Measurements from ENCODE around the gene TACC2. TPM values are rescaled to one million over a fixed set of nuclear protein-coding genes. Genes with fewer than 3 reads are reported as not detected.

The TACC2 gene
- polyA plus RNA-seq, 4 donors: 28.6 to 99.5 (median 77.2) TPM

DNA sequence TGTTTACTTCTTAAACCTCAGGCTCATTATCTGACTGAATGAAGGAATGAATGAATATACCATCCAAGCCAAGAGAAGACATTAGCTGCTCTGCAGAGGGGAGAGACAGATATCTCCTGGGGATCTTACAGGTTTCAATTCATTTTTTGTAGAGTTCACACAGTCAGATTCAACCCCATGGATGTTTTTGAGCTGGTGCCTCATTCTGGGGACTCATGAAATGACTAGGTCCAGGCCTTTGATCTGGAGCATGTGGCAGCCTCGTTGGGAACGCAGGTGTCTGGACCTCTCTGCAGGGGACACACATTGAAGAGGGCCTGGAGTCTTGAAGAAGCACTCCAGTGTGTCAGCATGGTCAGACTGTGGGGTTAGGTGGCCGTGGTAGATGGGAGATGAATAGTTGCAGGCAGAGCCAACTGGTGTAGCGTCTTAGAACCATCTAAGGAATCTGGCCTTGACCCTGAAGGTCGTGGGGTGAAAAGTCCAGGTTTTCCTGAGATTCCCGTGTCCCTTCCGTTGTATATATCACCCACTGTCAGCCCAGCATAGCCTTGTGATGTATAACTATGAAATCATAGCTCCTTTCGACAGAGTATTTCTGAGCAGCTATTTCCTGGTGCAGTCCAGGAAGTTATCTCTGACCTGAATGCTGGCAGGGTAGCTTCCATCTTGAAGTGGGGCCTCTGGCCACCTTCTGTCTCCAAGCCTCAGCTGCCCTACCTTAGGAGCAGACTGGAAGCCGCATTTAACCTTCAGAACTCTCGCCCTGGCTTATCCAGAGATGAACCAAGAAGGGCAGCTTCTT is 304.4 kb downstream of the TACC2 start:
- H3K4me1 ChIP-seq (ENCODE audit: control insufficient read depth in 3 of 3, insufficient read depth in 2 of 3, low read depth in 1 of 3, low read length in 2 of 3): peaks cover 0 to 7% (median 0%) of the 10 kb centered on the region in 3 donors
- no peaks in the 10 kb centered on the region for H3K27me3 ChIP-seq (ENCODE audit: control insufficient read depth in 3 of 3, insufficient read depth in 3 of 3, low read length in 3 of 3)
- no peaks in the 10 kb centered on the region for H3K36me3 ChIP-seq (ENCODE audit: control insufficient read depth in 3 of 3, insufficient read depth in 2 of 3, low read depth in 1 of 3, low read length in 3 of 3)
- 69 to 73% (median 73%) methylated on average over 10 of the region's 10 CpGs for WGBS, 3 donors
- DNase-seq: peak; percentile 16 to 54
- FAIRE-seq: no peak
- H3K27ac ChIP-seq (ENCODE audit: low read depth in 1 of 3, low read length in 2 of 3): no peak overlapping the region
- H3K9me3 ChIP-seq (ENCODE audit: control insufficient read depth in 2 of 2, insufficient read depth in 1 of 2, low read depth in 1 of 2, low read length in 1 of 2): no peaks in the 10 kb centered on the region
- no peak overlapping the region for H3K4me3 ChIP-seq (ENCODE audit: low read depth in 1 of 3, low read length in 3 of 3)

DNA sequence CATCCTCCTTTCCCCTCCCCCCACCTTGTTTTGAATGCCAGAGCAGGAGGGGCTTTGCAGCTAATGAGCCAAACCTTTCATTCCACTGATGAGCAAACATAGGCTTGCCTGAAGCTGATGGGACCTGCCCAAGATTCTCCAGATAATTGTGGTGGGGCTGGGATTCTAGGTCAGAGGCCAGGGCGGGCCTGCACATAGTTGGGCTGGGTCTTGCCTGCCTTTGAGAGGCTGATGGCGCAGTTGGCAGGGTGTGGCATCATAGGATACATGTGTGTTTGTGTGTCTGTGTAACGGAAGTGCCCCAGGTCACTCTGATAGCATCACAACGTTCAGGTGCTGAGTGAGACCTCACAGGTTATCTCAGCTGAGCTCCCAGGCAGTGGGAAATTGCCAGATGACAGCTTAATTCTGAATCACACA is 305.0 kb downstream of the TACC2 start:
- H3K36me3 ChIP-seq (ENCODE audit: control insufficient read depth in 3 of 3, insufficient read depth in 2 of 3, low read depth in 1 of 3, low read length in 3 of 3): no peaks in the 10 kb centered on the region
- peaks cover 0 to 8% (median 0%) of the 10 kb centered on the region in 3 donors for H3K4me1 ChIP-seq (ENCODE audit: control insufficient read depth in 3 of 3, insufficient read depth in 2 of 3, low read depth in 1 of 3, low read length in 2 of 3)
- no peaks in the 10 kb centered on the region for H3K27me3 ChIP-seq (ENCODE audit: control insufficient read depth in 3 of 3, insufficient read depth in 3 of 3, low read length in 3 of 3)
- no peaks in the 10 kb centered on the region for H3K9me3 ChIP-seq (ENCODE audit: control insufficient read depth in 2 of 2, insufficient read depth in 1 of 2, low read depth in 1 of 2, low read length in 1 of 2)
- DNase-seq: peak; percentile 41 to 66
- no peak overlapping the region for H3K4me3 ChIP-seq (ENCODE audit: low read depth in 1 of 3, low read length in 3 of 3)
- H3K27ac ChIP-seq (ENCODE audit: low read depth in 1 of 3, low read length in 2 of 3): no peak overlapping the region
- no peak for FAIRE-seq
- 37 to 67% (median 43%) methylated on average over 4 of the region's 4 CpGs for WGBS, 3 donors

DNA sequence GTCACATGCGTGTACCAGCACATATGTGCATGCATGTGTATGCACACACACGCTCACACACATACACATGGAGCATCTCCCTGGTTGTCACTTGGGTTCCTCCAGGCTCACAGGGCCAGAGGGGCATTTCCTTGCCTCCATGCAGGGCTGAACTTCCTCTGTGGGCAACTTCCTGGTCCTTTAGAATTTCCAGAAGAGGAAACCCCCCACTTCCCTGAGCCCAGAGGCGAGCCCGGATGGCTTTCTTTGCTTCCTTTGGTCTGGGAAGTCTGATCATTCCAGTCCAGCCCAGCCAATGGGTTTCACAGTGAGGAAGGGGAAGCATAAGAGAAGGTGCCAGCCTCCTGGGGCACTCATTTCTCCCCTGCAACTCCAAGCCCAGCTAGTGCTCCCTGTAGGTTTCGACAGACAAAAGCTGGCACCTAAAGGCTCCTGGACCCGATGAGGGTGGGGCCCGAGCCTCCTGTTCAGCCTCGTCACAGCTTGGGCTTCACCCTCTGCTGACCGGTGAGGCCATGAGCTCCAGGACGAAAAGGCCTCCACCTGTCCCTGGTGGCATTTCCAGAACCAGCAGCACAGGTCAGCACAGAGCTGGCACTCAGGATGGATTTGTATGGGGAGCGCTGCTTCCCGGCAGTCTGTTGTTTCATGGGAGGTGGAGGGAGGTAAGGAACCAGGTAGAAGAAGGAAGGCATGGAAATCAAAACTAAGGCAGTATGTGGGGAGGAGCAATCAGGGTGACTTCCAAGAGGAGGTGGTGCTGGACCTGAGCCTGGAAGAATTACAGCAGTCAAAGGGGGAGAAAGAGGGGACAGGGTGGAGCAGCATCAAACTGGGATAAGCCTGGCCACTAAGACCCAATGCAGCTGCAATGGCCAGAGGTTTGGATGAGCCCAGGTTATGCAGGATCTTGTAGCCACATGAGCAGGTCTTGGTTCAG is 305.8 kb downstream of the TACC2 start:
- Histone ChIP-seq H3K9me3 (ENCODE audit: control insufficient read depth in 2 of 2, insufficient read depth in 1 of 2, low read depth in 1 of 2, low read length in 1 of 2) (no peaks in the 10 kb centered on the region), H3K4me1 (ENCODE audit: control insufficient read depth in 3 of 3, insufficient read depth in 2 of 3, low read depth in 1 of 3, low read length in 2 of 3) (peaks cover 0 to 11% (median 0%) of the 10 kb centered on the region in 3 donors), H3K27ac (ENCODE audit: low read depth in 1 of 3, low read length in 2 of 3) (no peak overlapping the region), H3K27me3 (ENCODE audit: control insufficient read depth in 3 of 3, insufficient read depth in 3 of 3, low read length in 3 of 3) (no peaks in the 10 kb centered on the region), H3K36me3 (ENCODE audit: control insufficient read depth in 3 of 3, insufficient read depth in 2 of 3, low read depth in 1 of 3, low read length in 3 of 3) (no peaks in the 10 kb centered on the region), H3K4me3 (ENCODE audit: low read depth in 1 of 3, low read length in 3 of 3) (no peak overlapping the region)
- no peak for FAIRE-seq
- WGBS, 3 donors: 88 to 94% (median 89%) methylated on average over 12 of the region's 12 CpGs
- no peak for DNase-seq

DNA sequence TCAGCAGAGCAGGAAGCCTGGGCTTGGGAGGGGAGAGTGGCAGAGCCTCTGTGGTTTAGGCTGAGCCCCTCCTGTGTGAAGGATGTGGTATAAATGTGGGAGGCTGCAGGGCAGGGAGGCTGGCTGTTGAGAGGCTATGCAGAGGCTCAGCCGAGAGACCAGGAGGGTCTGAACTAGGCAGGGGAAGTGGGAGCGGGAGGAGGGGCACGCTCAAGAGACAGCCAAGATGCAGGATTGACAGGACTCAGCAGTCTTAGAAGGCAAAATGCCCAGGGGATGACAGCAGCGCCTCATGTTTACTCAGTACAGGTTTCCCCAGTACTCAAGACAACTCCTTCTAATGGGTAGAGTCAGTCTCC is 306.5 kb downstream of the TACC2 start:
- H3K36me3 ChIP-seq (ENCODE audit: control insufficient read depth in 3 of 3, insufficient read depth in 2 of 3, low read depth in 1 of 3, low read length in 3 of 3): no peaks in the 10 kb centered on the region
- FAIRE-seq (no peak), DNase-seq (no peak)
- H3K27me3 ChIP-seq (ENCODE audit: control insufficient read depth in 3 of 3, insufficient read depth in 3 of 3, low read length in 3 of 3): no peaks in the 10 kb centered on the region
- H3K4me1 ChIP-seq (ENCODE audit: control insufficient read depth in 3 of 3, insufficient read depth in 2 of 3, low read depth in 1 of 3, low read length in 2 of 3): peaks cover 0 to 11% (median 0%) of the 10 kb centered on the region in 3 donors
- no peak overlapping the region for H3K4me3 ChIP-seq (ENCODE audit: low read depth in 1 of 3, low read length in 3 of 3)
- no peak overlapping the region for H3K27ac ChIP-seq (ENCODE audit: low read depth in 1 of 3, low read length in 2 of 3)
- 87 to 89% (median 89%) methylated on average over 4 of the region's 4 CpGs for WGBS, 3 donors
- no peaks in the 10 kb centered on the region for H3K9me3 ChIP-seq (ENCODE audit: control insufficient read depth in 2 of 2, insufficient read depth in 1 of 2, low read depth in 1 of 2, low read length in 1 of 2)

DNA sequence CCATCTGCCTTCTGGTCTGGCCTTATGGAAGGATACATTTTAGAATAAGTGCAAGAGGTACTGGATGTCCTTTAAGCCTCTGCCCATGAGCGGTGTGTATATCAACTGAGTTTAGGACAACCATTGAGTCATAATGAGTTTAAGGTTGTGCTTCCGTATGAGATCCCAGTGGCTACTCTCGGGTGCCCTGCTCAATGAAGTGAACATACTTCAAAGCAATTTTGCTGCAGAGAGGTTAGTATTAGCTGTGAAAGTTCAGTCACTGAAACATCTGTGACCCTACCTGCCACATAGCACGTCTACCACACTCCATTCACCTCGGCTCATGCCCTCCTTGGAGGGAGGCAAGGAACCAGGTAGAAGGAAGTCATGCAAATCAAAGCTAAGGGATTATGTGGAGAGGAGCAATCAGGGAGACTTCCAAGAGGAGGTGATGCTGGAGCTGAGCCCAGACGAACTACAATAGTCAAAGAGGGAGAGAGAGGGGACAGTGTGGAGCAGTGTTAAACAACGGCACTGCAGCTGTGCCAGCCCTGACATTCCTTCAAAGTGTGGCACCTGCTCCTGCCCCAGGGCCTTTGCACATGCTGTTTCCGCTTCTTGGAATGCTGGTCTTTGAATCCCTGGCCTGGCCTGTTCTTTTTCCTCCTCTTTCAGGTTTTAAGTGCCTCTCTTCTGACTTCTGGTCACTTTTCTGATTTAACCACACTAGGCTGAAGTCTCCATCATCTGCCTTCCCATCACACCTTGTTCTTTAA is 307.6 kb downstream of the TACC2 start:
- H3K27me3 ChIP-seq (ENCODE audit: control insufficient read depth in 3 of 3, insufficient read depth in 3 of 3, low read length in 3 of 3): no peaks in the 10 kb centered on the region
- no peak for FAIRE-seq

DNA sequence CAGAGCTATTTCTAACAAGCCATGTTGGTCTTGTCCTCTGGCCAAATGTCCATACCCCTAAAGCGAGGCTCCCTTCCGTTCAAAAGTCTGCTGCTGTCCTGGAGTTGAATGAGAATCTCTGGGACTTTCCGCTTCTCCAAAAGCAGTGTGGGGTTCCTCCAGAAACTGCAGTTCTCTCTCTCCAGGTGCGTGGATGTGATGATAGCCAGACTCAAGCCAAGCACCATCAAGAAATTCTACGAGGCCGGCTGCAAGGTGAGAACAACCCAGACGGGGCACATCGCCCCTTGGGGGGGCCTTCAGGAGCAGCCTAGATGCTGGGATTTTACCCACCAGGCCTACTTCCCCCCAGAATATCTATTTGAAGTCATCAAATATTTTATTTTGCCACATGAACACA is 308.6 kb downstream of the TACC2 start:
- Histone ChIP-seq H3K9me3 (ENCODE audit: control insufficient read depth in 2 of 2, insufficient read depth in 1 of 2, low read depth in 1 of 2, low read length in 1 of 2) (no peaks in the 10 kb centered on the region), H3K4me1 (ENCODE audit: control insufficient read depth in 3 of 3, insufficient read depth in 2 of 3, low read depth in 1 of 3, low read length in 2 of 3) (peaks cover 0 to 23% (median 0%) of the 10 kb centered on the region in 3 donors), H3K4me3 (ENCODE audit: low read depth in 1 of 3, low read length in 3 of 3) (no peak overlapping the region), H3K36me3 (ENCODE audit: control insufficient read depth in 3 of 3, insufficient read depth in 2 of 3, low read depth in 1 of 3, low read length in 3 of 3) (no peaks in the 10 kb centered on the region), H3K27me3 (ENCODE audit: control insufficient read depth in 3 of 3, insufficient read depth in 3 of 3, low read length in 3 of 3) (no peaks in the 10 kb centered on the region), H3K27ac (ENCODE audit: low read depth in 1 of 3, low read length in 2 of 3) (no peak overlapping the region)
- 79 to 90% (median 86%) methylated on average over 8 of the region's 8 CpGs for WGBS, 3 donors
- FAIRE-seq (no peak), DNase-seq (no peak)

More for the DNA sequence above, 307.6 kb downstream of the TACC2 start:
- DNase-seq: no peak
- WGBS, 3 donors: 81 to 86% (median 83%) methylated on average over 7 to 8 of the region's 8 CpGs
- H3K36me3 ChIP-seq (ENCODE audit: control insufficient read depth in 3 of 3, insufficient read depth in 2 of 3, low read depth in 1 of 3, low read length in 3 of 3): no peaks in the 10 kb centered on the region
- H3K4me3 ChIP-seq (ENCODE audit: low read depth in 1 of 3, low read length in 3 of 3): no peak overlapping the region
- no peak overlapping the region for H3K27ac ChIP-seq (ENCODE audit: low read depth in 1 of 3, low read length in 2 of 3)
- H3K4me1 ChIP-seq (ENCODE audit: control insufficient read depth in 3 of 3, insufficient read depth in 2 of 3, low read depth in 1 of 3, low read length in 2 of 3): peaks cover 0 to 19% (median 0%) of the 10 kb centered on the region in 3 donors
- H3K9me3 ChIP-seq (ENCODE audit: control insufficient read depth in 2 of 2, insufficient read depth in 1 of 2, low read depth in 1 of 2, low read length in 1 of 2): no peaks in the 10 kb centered on the region

DNA sequence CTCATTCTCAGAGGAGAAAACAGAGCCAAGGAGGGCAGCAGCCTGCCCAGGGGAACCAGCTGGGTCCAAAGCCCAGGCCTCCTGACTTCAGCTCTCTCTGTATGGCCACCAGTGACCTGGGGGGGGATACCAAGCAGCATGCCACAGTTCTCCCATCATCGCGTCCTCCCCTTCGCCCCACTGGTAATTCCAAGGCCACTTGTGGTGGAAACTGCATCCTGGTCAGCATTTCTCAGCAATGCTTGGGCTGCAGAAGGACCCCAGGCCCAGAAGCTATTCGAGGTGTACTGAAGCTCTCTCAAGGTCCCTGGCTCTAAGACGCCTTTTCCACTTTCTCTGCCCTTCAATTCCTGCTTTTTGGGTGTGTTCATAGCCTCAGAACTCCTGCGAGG is 309.2 kb downstream of the TACC2 start:
- Histone ChIP-seq H3K4me3 (ENCODE audit: low read depth in 1 of 3, low read length in 3 of 3) (no peak overlapping the region), H3K27me3 (ENCODE audit: control insufficient read depth in 3 of 3, insufficient read depth in 3 of 3, low read length in 3 of 3) (no peaks in the 10 kb centered on the region), H3K4me1 (ENCODE audit: control insufficient read depth in 3 of 3, insufficient read depth in 2 of 3, low read depth in 1 of 3, low read length in 2 of 3) (peaks cover 0 to 23% (median 0%) of the 10 kb centered on the region in 3 donors), H3K9me3 (ENCODE audit: control insufficient read depth in 2 of 2, insufficient read depth in 1 of 2, low read depth in 1 of 2, low read length in 1 of 2) (no peaks in the 10 kb centered on the region), H3K36me3 (ENCODE audit: control insufficient read depth in 3 of 3, insufficient read depth in 2 of 3, low read depth in 1 of 3, low read length in 3 of 3) (no peaks in the 10 kb centered on the region), H3K27ac (ENCODE audit: low read depth in 1 of 3, low read length in 2 of 3) (no peak overlapping the region)
- FAIRE-seq (no peak), DNase-seq (no peak)
- WGBS, 3 donors: 76 to 82% (median 79%) methylated on average over 6 of the region's 6 CpGs

Data from small intestine (tissue), 7 donors.